GM19238 (cell line): ENCODE results near the gene NFAM1.

Source experiments
- DNase-seq: peaks from one replicate; pipeline ENCODE4 v3.0.0; 2011; ENCODE audit warnings: low spot score; ENCODE audit not compliant: insufficient read length

Gene NFAM1

GRCh38 chr22:42336527-42337227 lies 95.5 kb downstream of the NFAM1 start:
- DNase-seq = no peak

DNA sequence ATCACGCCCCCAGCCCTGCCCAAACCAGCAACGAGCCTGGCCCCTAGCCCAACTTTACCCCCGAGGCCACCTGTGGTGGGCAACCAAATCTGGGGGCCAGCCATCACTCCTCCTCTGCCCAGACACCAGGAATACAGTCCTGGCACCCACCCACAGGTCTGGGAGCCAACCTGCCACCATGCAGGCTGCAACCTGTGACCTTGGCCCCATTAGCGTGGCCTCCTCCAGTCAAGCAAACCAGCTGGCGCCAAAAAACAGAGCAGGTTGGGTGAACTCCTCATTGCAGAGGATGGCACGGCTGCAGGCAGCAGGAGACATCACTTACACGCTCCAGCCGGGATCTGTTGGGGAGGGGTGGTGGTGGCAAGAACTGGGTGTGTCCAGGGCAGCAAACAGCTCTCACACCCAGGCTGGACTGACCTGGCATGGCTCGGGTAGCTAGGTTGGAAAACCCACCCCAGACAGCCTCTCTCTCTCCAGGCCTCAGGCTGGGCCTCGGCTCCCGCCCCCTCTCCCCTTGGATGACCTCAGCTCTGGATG lies 96.3 kb downstream of the NFAM1 start:
- no peak for DNase-seq

DNA sequence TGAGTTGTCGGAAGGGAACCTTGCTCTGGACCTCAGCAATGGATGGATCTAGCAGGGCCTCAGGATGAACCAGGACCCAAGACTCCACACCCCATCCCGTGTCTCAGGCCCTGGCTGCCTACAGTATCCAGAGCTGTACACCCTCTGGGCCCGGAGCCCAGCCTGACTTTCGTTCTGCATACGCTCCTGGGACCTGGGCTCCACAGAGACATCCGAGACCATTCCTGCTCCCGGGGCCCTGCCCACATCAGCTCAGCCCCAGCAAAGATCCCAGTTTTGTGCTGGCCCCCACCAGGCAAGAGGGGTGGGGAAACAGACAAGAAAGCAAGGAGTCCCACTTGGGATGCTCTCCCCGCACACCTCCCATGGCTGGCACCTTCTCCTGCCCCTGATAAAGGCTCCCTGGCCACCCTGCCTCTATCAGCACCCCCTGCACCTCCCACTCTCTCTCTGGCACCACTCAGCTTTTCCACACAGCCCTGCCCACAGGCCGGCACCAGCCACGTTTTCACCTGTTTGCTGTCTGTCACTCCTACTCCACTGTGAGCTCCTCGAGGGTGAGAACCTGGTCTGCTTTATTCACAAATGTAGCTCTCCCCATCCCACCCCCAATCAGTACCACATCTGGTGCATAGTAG lies 97.2 kb downstream of the NFAM1 start:
- DNase-seq = no peak

GRCh38 chr22:42333544-42333943 lies 98.7 kb downstream of the NFAM1 start:
- DNase-seq = no peak

GRCh38 chr22:42332089-42332488 lies 100.1 kb downstream of the NFAM1 start:
- no peak for DNase-seq

DNA sequence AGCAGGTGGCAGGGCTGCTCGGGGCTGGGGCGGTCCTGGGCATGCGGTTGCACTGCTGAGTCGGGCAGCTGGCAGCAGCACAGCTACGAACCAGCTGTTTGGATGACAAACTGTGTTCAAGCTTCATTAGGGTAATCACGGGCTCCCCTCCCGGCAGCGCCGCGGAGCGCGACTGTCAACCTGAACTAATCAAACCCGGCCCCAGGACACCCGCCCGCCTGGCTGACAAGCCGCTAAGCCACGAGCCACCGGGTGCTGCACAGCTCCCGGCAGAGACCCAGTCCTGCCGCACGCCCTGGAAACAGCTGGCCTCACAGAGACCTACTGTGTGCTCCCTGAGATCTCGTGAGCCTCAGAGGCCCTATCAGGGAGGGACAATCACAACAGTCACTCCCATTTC lies 101.2 kb downstream of the NFAM1 start:
- no peak for DNase-seq
